ENCODE measurements around the gene NEURL2.
"Not testable (repeated sequence)": the region's sequence is repeated elsewhere in the genome, so short reads cannot be mapped to it uniquely, and the experiment has no call there.

NEURL2 gene

GRCh38 chr20:45890077-45890984 is 677 bp downstream of the NEURL2 start:
- in situ Hi-C loops (cut with HindIII; ENCODE audit: low pct_unique_long_range_greater_than_20kb, low sequenced_read_pairs) = no loop called here
- no peak for TF ChIP-seq JUND (IDR thresholded peaks at IDR 0.05; ENCODE audit: low read depth)
- DNase-seq (ENCODE audit: low read depth in 1 of 2, low spot score in 1 of 2) = peak; percentile 40 to 59

GRCh38 chr20:45888681-45889080 is 2.3 kb downstream of the NEURL2 start:
- DNase-seq (ENCODE audit: low read depth in 1 of 2, low spot score in 1 of 2) = no peak
- in situ Hi-C loops (cut with HindIII; ENCODE audit: low pct_unique_long_range_greater_than_20kb, low sequenced_read_pairs) = no loop called here
- TF ChIP-seq JUND (IDR thresholded peaks at IDR 0.05; ENCODE audit: low read depth) = no peak

- in situ Hi-C loops (cut with HindIII; ENCODE audit: low pct_unique_long_range_greater_than_20kb, low sequenced_read_pairs) = no loop called here
- DNase-seq (ENCODE audit: low read depth in 1 of 2, low spot score in 1 of 2) = no peak
- TF ChIP-seq JUND (IDR thresholded peaks at IDR 0.05; ENCODE audit: low read depth) = no peak
These were observed 3.7 kb downstream of the NEURL2 start, which contains the start of gene SPATA25 for GRCh38 chr20:45887346-45887715. Gene SPATA25 (minus strand): TSS chr20:45887622. CDS start chr20:45887590, 32 bp downstream.

- TF ChIP-seq JUND (IDR thresholded peaks at IDR 0.05; ENCODE audit: low read depth) = no peak
- DNase-seq (ENCODE audit: low read depth in 1 of 2, low spot score in 1 of 2) = no peak
- in situ Hi-C loops (cut with HindIII; ENCODE audit: low pct_unique_long_range_greater_than_20kb, low sequenced_read_pairs) = no loop called here
These were observed 4.2 kb downstream of the NEURL2 start for GRCh38 chr20:45886590-45887345.

- DNase-seq (ENCODE audit: low read depth in 1 of 2, low spot score in 1 of 2) = no peak
- TF ChIP-seq JUND (IDR thresholded peaks at IDR 0.05; ENCODE audit: low read depth) = no peak
- in situ Hi-C loops (cut with HindIII; ENCODE audit: low pct_unique_long_range_greater_than_20kb, low sequenced_read_pairs) = no loop called here
These were observed 7.9 kb downstream of the NEURL2 start for GRCh38 chr20:45883100-45883469.

- DNase-seq (ENCODE audit: low read depth in 1 of 2, low spot score in 1 of 2) = no peak
- TF ChIP-seq JUND (IDR thresholded peaks at IDR 0.05; ENCODE audit: low read depth) = no peak
- in situ Hi-C loops (cut with HindIII; ENCODE audit: low pct_unique_long_range_greater_than_20kb, low sequenced_read_pairs) = no loop called here
These were observed 8.4 kb downstream of the NEURL2 start for GRCh38 chr20:45882469-45883099.

GRCh38 chr20:45880988-45881788 is 9.8 kb downstream of the NEURL2 start, which contains the start of gene ZSWIM1:
Gene ZSWIM1 (plus strand): TSS chr20:45881227. CDS start chr20:45882593, 1,366 bp downstream.
- no peak for TF ChIP-seq JUND (IDR thresholded peaks at IDR 0.05; ENCODE audit: low read depth)
- in situ Hi-C loops (cut with HindIII; ENCODE audit: low pct_unique_long_range_greater_than_20kb, low sequenced_read_pairs) = no loop called here
- DNase-seq (ENCODE audit: low read depth in 1 of 2, low spot score in 1 of 2) = peak; percentile 99 to 100

- TF ChIP-seq JUND (IDR thresholded peaks at IDR 0.05; ENCODE audit: low read depth) = no peak
- no peak for DNase-seq (ENCODE audit: low read depth in 1 of 2, low spot score in 1 of 2)
- in situ Hi-C loops (cut with HindIII; ENCODE audit: low pct_unique_long_range_greater_than_20kb, low sequenced_read_pairs) = no loop called here
These were observed 12.8 kb downstream of the NEURL2 start for GRCh38 chr20:45878076-45878761.

- in situ Hi-C loops (cut with HindIII; ENCODE audit: low pct_unique_long_range_greater_than_20kb, low sequenced_read_pairs) = no loop called here
- no peak for TF ChIP-seq JUND (IDR thresholded peaks at IDR 0.05; ENCODE audit: low read depth)
- peak in 1 of 2 experiments; percentile 84 for DNase-seq (ENCODE audit: low read depth in 1 of 2, low spot score in 1 of 2)
These were observed 16.4 kb downstream of the NEURL2 start for GRCh38 chr20:45874576-45874975.

- in situ Hi-C loops (cut with HindIII; ENCODE audit: low pct_unique_long_range_greater_than_20kb, low sequenced_read_pairs); DNase-seq (ENCODE audit: low read depth in 1 of 2, low spot score in 1 of 2): not testable (repeated sequence)
These were observed 16.9 kb downstream of the NEURL2 start for GRCh38 chr20:45874104-45874481.

GRCh38 chr20:45873409-45874103 is 17.5 kb downstream of the NEURL2 start:
- in situ Hi-C loops (cut with HindIII; ENCODE audit: low pct_unique_long_range_greater_than_20kb, low sequenced_read_pairs) = no loop called here
- peak in 1 of 2 experiments; percentile 62 for DNase-seq (ENCODE audit: low read depth in 1 of 2, low spot score in 1 of 2)
- no peak; the same call in 1 of the 2 replicates for TF ChIP-seq JUND (IDR thresholded peaks at IDR 0.05; ENCODE audit: low read depth)

All from T47D (cell line).